BLaER1 (cell line): Measurements from ENCODE around the gene LCN6.

Source experiments
- H3K27ac ChIP-seq: shearing (Covaris generic); formaldehyde crosslinking; 2 replicates; pipeline ENCODE4 v1.8.1; 2022
- H3K27me3 ChIP-seq: shearing (Covaris generic); formaldehyde crosslinking; 2 replicates; pipeline ENCODE4 v1.8.1; 2022
- H3K36me3 ChIP-seq: shearing (Covaris generic); formaldehyde crosslinking; 2 replicates; pipeline ENCODE4 v1.8.1; 2022
- H3K4me1 ChIP-seq: shearing (Covaris generic); formaldehyde crosslinking; 2 replicates; pipeline ENCODE4 v1.8.1; 2022
- H3K4me2 ChIP-seq: shearing (Covaris generic); formaldehyde crosslinking; 2 replicates; pipeline ENCODE4 v1.8.1; 2022
- H3K4me3 ChIP-seq: shearing (Covaris generic); formaldehyde crosslinking; 2 replicates; pipeline ENCODE4 v1.8.1; 2022
- H3K9ac ChIP-seq: shearing (Covaris generic); formaldehyde crosslinking; 2 replicates; pipeline ENCODE4 v1.8.1; 2022
- H3K9me3 ChIP-seq: shearing (Covaris generic); formaldehyde crosslinking; 2 replicates; pipeline ENCODE4 v1.8.1; 2022
- H4K20me1 ChIP-seq: shearing (Covaris generic); formaldehyde crosslinking; 2 replicates; pipeline ENCODE4 v1.8.1; 2022
- Cebpa-rat ChIP-seq: shearing (Covaris generic); IDR thresholded peaks from 2 replicates; pipeline ENCODE4 v1.8.1; 2022

LCN6 gene

GRCh38 chr9:136740069-136740468 lies 8.3 kb downstream of the LCN6 start:
- peaks cover 14% of the 10 kb centered on the region; the same call in 1 of the 2 replicates for H4K20me1 ChIP-seq
- H3K36me3 ChIP-seq, result peaks cover 14% of the 10 kb centered on the region; the same call in 1 of the 2 replicates
- peak overlapping the region; percentile 99; the same call in 1 of the 2 replicates for H3K4me2 ChIP-seq
- H3K4me3 ChIP-seq, result no peak overlapping the region
- H3K9me3 ChIP-seq, result no peaks in the 10 kb centered on the region
- H3K27me3 ChIP-seq, result no peaks in the 10 kb centered on the region
- 0 out of 2 replicates have a peak overlapping the region, but pooled peaks have one; percentile 6 for H3K27ac ChIP-seq
- H3K4me1 ChIP-seq, result peaks cover 64% of the 10 kb centered on the region
- no peak for TF ChIP-seq Cebpa-rat
- no peak overlapping the region for H3K9ac ChIP-seq

DNA sequence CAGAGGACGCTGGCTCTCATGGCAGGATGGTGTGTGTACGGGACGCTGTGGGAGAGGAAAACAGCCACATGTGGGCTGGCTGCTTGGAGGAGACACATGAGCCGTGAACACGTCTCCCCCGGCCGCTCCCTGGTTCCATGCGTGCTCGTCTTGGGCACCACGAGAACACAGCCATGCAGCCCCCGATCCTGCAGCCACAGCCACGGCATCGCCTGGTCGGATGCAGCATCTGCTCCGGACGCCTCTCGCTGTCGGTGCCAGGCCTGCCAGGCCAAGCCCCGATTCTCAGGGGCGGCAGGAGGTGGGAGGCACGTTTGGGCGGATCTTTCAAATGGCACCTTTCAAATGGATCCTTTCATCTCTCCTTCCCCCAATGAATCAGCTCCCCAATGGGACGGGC lies 8.8 kb downstream of the LCN6 start:
- Histone ChIP-seq H3K27me3 (no peaks in the 10 kb centered on the region), H3K9me3 (no peaks in the 10 kb centered on the region), H3K4me3 (no peak overlapping the region), H4K20me1 (peaks cover 14% of the 10 kb centered on the region; the same call in 1 of the 2 replicates), H3K4me2 (no peak overlapping the region), H3K27ac (0 out of 2 replicates have a peak overlapping the region, but pooled peaks have one; percentile 6), H3K9ac (no peak overlapping the region), H3K4me1 (peaks cover 64% of the 10 kb centered on the region), H3K36me3 (peaks cover 13% of the 10 kb centered on the region; the same call in 1 of the 2 replicates)
- TF ChIP-seq Cebpa-rat, result no peak

DNA sequence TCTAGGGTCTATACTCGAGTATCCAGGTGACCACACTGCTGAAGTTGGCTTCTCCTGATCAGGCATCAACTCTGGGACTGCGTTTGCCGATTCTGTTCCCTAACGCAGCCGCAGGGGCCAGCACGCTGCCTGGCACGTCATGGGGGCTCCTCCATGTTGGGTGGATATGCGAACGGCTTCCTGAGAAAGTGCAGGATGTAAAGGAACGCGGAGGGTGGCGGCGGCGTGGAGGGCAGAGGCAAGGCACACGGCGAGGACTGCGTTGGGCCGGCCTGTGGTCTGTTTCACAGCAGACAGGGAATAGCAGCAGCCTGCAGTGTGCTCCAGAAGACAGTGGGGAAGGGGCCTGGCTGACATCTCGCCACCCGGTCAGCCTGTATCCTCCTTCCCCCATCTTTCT lies 9.4 kb downstream of the LCN6 start:
- H3K4me2 ChIP-seq, result no peak overlapping the region
- H3K27ac ChIP-seq, result no peak overlapping the region
- no peak overlapping the region for H3K4me3 ChIP-seq
- H3K9me3 ChIP-seq, result no peaks in the 10 kb centered on the region
- H3K4me1 ChIP-seq, result peaks cover 64% of the 10 kb centered on the region
- no peaks in the 10 kb centered on the region for H3K27me3 ChIP-seq
- TF ChIP-seq Cebpa-rat, result no peak
- peaks cover 8% of the 10 kb centered on the region; the same call in 1 of the 2 replicates for H3K36me3 ChIP-seq
- H4K20me1 ChIP-seq, result peaks cover 12% of the 10 kb centered on the region; the same call in 1 of the 2 replicates
- H3K9ac ChIP-seq, result no peak overlapping the region

DNA sequence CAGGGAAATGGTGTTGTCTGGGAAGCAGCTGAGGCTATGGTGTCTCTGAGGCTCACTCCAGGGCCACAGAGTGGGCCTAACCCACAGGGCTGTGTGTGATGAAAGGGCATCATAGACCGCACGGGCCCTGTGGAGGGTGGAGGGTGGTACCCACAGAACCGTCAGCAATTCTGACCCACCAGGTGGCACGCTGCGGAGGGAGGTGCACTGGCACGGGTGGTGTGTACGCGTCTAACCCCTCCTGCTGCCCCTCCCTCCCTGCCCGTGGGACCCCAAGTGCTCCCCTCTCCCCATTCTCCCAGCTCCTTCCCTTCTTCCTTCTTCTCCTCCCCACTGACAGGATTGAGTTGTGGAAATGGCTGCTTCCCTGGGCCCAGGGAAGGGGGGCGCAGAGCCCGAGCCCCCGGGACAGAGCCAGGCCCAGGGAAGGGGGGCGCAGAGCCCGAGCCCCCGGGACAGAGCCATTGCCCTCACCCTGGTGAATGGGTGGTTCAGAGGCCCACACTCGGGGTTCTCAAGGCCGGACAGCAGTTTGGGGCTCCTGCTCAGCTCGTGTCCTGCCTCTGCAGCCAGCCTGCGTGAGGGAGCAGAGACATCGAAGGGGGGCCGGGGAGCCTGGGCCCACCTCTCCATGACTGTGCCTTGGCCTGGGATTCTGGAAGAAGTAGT lies 12.4 kb downstream of the LCN6 start:
- Histone ChIP-seq H4K20me1 (no peaks in the 10 kb centered on the region), H3K9me3 (no peaks in the 10 kb centered on the region), H3K27me3 (no peaks in the 10 kb centered on the region), H3K36me3 (no peaks in the 10 kb centered on the region; the same call in 1 of the 2 replicates), H3K9ac (no peak overlapping the region), H3K27ac (peak overlapping the region; percentile 4; the same call in 1 of the 2 replicates), H3K4me2 (no peak overlapping the region), H3K4me3 (no peak overlapping the region), H3K4me1 (peaks cover 48% of the 10 kb centered on the region)
- TF ChIP-seq Cebpa-rat, result no peak

- Histone ChIP-seq H3K27ac (no peak overlapping the region), H3K4me3 (no peak overlapping the region), H4K20me1 (peaks cover 4% of the 10 kb centered on the region; the same call in 1 of the 2 replicates), H3K4me2 (peak overlapping the region; percentile 47), H3K36me3 (no peaks in the 10 kb centered on the region; the same call in 1 of the 2 replicates), H3K9ac (0 out of 2 replicates have a peak overlapping the region, but pooled peaks have one; percentile 24), H3K9me3 (no peaks in the 10 kb centered on the region), H3K4me1 (peaks cover 48% of the 10 kb centered on the region), H3K27me3 (no peaks in the 10 kb centered on the region)
- no peak for TF ChIP-seq Cebpa-rat
These were observed 13.4 kb downstream of the LCN6 start for GRCh38 chr9:136734837-136735496.

- Histone ChIP-seq H3K27ac (peak overlapping the region; percentile 9; the same call in 1 of the 2 replicates), H3K27me3 (no peaks in the 10 kb centered on the region), H3K9me3 (no peaks in the 10 kb centered on the region), H4K20me1 (peaks cover 10% of the 10 kb centered on the region; the same call in 1 of the 2 replicates), H3K4me1 (peaks cover 60% of the 10 kb centered on the region), H3K4me2 (peak overlapping the region; percentile 56), H3K4me3 (no peak overlapping the region), H3K36me3 (no peaks in the 10 kb centered on the region), H3K9ac (no peak overlapping the region; the same call in 1 of the 2 replicates)
- no peak for TF ChIP-seq Cebpa-rat
These were observed 14.7 kb downstream of the LCN6 start for GRCh38 chr9:136733611-136734010.

GRCh38 chr9:136732444-136733178 lies 15.7 kb downstream of the LCN6 start:
- peaks cover 62% of the 10 kb centered on the region for H3K4me1 ChIP-seq
- H3K9ac ChIP-seq, result no peak overlapping the region
- no peaks in the 10 kb centered on the region for H3K9me3 ChIP-seq
- no peak overlapping the region for H3K27ac ChIP-seq
- H3K4me3 ChIP-seq, result no peak overlapping the region
- no peaks in the 10 kb centered on the region for H3K36me3 ChIP-seq
- H4K20me1 ChIP-seq, result peaks cover 13% of the 10 kb centered on the region
- TF ChIP-seq Cebpa-rat, result no peak
- H3K27me3 ChIP-seq, result no peaks in the 10 kb centered on the region
- H3K4me2 ChIP-seq, result peak overlapping the region; percentile 56; the same call in 1 of the 2 replicates

- no peak for TF ChIP-seq Cebpa-rat
- Histone ChIP-seq H3K4me2 (peak overlapping the region; percentile 100), H3K9ac (peak overlapping the region; percentile 97; the same call in 1 of the 2 replicates), H4K20me1 (peaks cover 40% of the 10 kb centered on the region), H3K27ac (no peak overlapping the region), H3K36me3 (peaks cover 22% of the 10 kb centered on the region), H3K27me3 (no peaks in the 10 kb centered on the region), H3K4me1 (peaks cover 67% of the 10 kb centered on the region), H3K9me3 (no peaks in the 10 kb centered on the region), H3K4me3 (no peak overlapping the region)
These were observed 18.4 kb downstream of the LCN6 start for GRCh38 chr9:136729926-136730325.

DNA sequence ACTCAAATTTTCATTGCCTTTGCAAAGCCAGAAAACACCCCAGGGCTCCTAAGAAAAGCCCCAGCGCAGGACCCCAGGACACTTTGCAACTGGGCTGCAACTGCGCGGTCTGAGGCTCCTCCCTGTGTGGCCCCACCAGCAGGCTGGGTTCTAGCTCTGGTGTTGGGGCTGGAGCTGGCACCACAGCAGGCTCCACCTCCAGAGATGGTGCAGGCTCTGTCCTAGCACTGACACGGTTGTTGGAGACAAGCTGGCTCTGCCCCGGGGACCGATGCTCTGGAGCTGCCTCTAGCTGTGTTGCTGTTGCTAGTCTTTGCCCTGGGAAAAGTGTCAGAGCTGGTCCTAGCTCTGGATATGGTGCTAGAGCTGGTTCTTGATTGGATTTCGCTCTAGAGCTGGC lies 19.2 kb downstream of the LCN6 start:
- Histone ChIP-seq H3K9ac (peak overlapping the region; percentile 97), H3K27ac (peak overlapping the region; percentile 93), H3K27me3 (no peaks in the 10 kb centered on the region), H4K20me1 (peaks cover 48% of the 10 kb centered on the region), H3K9me3 (no peaks in the 10 kb centered on the region), H3K4me1 (peaks cover 67% of the 10 kb centered on the region), H3K36me3 (peaks cover 30% of the 10 kb centered on the region), H3K4me3 (peak overlapping the region; percentile 89), H3K4me2 (peak overlapping the region; percentile 100)
- no peak for TF ChIP-seq Cebpa-rat
